Measurements from ENCODE around the gene HOXA4.
A peak's percentile ranks its signal among the peaks of the same experiment; 100 is the strongest.

GRCh38 chr7:27095050-27095896 lies 35.3 kb downstream of the HOXA4 start:
- TF ChIP-seq EZH2 (IDR thresholded peaks at IDR 0.05; ENCODE audit: low read depth, unreplicated experiment) (peak; percentile 92), CTCF (conservative IDR thresholded peaks at IDR 0.05; ENCODE audit: low read depth in 2 of 2) (no peak), POLR2AphosphoS5 (IDR thresholded peaks at IDR 0.05; ENCODE audit: low read depth) (no peak)

All from GM23338 (cell line).